ENCODE results near the gene EGFL8.

The EGFL8 gene

DNA sequence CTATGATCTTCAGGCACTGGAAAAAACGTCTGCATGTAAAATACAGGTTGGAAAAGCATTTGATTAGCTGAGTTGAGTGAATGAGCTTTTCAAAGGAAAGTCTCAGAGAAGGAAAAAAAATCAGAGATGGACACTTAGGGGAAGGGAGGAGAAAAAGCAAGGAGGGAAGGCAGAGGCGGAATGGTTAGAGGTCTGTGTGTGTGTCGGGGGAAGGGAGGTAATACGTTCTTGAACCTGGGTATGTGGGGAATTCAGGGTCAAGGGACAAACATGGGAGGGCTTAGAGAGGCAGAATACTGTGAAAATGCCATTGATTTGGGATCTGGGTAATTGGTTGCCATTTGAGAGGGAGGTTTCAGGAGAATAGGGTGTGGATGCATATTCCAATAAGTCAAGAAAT, 17.7 kb upstream of the EGFL8 start:
- no peak for DNase-seq (ENCODE audit: low read depth, low spot score)

DNA sequence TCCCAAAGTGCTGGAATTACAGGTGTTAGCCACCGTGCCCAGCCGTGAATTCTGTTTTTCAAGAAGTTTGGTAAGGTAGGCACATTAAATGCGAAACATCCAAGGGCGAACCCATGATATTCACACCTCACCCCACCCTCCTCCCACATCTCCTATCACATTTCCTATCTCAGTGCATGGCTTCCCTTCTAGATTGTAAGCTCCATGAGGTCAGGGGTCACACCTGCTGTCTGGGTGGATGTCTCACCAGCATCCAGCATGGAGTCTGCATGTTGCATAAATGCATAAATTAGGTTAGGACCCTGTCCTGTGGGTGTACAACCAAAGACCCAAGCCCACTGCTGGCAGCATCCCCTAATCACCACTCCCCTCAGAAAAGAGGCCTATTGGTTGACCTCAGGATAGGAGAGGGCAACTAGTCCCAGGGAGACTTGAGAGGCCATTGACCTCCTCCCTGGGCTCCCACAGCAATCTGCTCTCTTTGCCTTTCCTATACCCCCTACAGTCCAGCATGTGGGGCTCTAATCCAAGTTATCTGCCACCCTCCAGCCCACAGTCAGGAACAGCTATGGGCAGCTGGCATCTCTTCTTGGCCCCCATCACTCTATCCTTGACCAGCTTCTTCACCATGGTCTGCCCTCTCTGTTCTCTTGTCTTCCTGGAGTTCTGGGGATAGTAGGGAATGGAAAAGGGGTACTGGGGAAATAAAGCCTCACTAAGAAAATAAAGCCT, 16.8 kb upstream of the EGFL8 start:
- no peak for DNase-seq (ENCODE audit: low read depth, low spot score)

DNA sequence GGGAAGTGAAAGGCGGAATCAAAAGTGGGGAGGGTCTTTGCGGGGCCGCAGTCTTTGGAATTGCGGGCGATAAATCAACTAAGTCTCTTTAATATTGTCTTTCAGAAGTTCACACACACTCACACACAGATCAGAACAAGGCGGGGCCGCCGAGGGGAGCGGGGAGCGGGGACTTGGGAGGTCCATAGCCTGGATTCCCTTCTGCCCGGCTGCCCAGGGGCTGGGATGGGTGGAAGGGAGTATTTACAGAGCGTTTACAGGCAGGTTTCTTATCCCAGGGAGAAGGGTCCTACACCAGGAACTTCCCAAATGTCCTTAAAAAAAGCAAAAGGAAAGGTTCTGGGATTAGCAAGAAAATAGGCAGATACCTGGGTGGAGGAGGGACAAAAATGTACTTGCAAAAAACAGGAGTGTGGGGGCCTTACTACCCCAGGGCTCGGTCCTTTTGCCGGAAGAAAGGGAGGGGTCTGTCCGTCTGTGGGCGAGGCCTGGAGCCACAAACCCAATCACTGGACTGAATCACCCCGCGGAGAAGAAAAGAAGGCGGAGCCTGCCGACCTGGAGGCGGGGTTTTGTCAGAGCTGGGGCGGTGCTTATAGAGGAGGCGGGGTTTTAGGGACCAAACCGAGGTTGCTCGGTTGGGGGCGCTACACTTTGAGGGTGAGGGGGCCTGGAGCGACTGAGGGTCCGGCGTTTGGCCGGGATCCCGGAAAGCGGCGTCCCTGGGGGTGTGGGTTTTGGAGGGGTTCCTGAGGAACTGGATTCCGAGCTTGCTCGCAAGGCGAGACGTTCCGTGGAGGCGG, 15.9 kb upstream of the EGFL8 start:
- DNase-seq (ENCODE audit: low read depth, low spot score) = peak; percentile 34

DNA sequence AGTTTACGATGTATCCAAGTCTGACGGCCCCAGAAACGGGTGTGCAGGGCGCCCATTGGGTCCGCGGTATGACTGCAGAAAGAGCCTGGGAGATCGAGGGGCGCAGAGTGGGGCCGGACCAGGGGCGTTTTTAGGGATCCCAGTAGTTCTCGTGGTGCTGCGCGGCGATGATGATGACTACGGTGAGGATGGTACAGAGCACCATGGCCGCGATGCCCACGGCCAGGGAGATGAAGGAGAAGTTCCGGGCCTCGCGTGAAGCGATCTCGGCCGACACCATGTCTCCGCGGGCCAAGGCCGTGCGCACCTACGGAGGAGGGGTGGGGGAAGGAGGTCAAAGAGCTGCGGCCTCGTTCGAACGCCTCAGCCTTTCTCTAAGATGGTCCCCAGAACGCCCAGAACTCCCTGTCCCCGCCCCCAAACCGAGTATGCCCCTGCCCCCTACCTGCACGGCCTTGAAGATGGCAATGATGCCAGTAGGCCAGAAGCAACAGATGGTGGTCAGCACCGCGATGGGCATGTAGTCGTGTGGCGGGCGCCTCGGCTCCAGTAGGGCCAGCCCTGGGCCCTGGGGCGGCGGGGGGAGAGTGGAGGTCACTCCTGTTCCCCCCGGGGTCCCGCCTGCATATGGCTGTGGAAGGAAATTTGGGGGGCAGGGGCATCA, 15.2 kb upstream of the EGFL8 start:
- DNase-seq (ENCODE audit: low read depth, low spot score) = no peak

- no peak for DNase-seq (ENCODE audit: low read depth, low spot score)
These were observed 14.2 kb upstream of the EGFL8 start for GRCh38 chr6:32149932-32150870.

GRCh38 chr6:32151181-32151862, 13.1 kb upstream of the EGFL8 start:
- no peak for DNase-seq (ENCODE audit: low read depth, low spot score)

DNA sequence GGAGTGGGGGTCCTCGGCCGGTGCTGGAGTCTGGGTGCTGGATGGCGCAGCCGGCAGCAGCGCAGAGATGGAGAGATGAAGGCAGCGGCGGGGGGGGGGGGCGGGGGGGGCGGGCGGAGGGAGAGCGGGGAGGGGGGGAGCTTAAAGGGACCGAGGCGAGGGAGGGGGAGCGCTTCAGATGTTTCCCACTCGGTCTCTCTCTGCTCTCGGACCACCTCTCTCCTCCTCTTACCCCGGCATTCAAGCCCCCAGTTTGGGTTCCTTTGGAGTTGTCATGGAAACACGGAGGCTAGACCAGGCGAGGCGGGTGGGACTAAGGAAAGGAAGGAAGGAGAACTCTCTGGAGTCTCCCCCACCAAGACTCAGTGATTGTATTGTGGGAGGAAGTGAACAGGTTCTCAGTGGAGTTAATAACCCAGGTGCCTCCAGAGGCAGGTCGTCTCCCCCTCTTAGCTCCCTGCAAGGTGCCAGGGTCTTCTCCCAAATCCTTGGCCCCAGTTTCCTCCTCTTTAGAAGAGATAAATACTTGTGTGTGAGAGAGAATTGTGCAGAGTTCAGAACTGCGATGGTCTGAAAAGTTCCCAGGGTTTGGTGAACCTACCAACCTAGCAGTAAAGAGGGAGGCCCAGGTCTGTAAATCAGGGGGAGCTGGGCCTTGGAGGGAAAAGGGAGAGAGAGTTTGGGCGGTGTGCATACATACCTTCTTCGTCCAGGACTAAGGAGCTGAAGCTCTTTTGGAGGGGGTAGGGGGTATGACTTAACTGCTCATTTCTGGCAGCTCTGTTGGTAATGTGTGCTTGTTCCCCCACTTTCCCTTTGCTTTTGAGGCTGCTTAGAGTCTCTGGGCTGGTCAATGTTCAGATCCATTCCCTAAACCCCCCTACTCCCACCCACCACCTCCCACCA, 12.3 kb upstream of the EGFL8 start, which contains the start of gene PRRT1:
Gene PRRT1, minus strand, starts transcription at position 77 of the 906 bp plus-strand sequence. CDS start 112 bp downstream, outside the sequence.
- DNase-seq (ENCODE audit: low read depth, low spot score) = no peak

- DNase-seq (ENCODE audit: low read depth, low spot score) = no peak
These were observed 11.4 kb upstream of the EGFL8 start for GRCh38 chr6:32152769-32153563.

- DNase-seq (ENCODE audit: low read depth, low spot score) = peak; percentile 36
These were observed 10.6 kb upstream of the EGFL8 start, which contains the start of gene PPT2 for GRCh38 chr6:32153564-32154513. TSS of gene PPT2 (plus strand) at chr6:32154141. CDS start at chr6:32154595, 454 bp downstream.

DNA sequence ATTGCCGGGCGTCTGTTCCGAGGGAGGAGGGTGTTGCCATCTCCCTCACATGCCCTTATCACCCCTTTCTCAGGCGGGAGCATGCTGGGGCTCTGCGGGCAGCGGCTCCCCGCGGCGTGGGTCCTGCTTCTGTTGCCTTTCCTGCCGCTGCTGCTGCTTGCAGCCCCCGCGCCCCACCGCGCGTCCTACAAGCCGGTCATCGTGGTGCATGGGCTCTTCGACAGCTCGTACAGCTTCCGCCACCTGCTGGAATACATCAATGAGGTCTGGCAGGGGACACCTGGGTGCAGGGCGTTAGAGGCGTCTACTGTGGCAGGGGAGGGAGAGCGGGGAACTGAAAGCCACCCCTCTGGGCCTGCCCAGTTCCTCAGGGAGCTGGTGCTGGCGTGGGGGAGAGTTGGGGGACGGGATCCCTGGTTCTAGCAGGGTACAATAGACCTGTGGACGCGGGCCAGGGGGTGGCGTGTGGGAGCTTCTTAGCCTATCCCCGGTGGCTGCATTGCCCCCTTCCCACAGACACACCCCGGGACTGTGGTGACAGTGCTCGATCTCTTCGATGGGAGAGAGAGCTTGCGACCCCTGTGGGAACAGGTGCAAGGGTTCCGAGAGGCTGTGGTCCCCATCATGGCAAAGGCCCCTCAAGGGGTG, 9.8 kb upstream of the EGFL8 start:
- peak; percentile 26 for DNase-seq (ENCODE audit: low read depth, low spot score)

DNA sequence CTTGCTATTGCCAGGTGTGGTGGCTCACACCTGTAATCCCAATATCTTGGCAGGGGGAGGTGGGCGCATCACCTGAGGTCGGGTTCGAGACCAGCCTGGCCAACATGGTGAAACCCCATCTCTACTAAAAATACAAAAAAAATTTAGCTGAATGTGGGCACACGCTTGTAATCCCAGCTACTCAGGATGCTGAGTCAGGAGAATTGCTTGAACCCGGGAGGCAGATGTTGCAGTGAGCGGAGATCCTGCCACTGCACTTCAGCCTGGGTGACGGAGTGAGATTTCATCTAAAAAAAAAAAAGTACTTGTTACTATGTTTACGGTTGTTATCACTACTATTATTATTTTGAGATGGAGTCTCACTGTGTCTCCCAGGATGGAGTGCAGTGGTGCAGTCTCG, 7.5 kb upstream of the EGFL8 start:
- no peak for DNase-seq (ENCODE audit: low read depth, low spot score)

- DNase-seq (ENCODE audit: low read depth, low spot score) = no peak
These were observed 6.3 kb upstream of the EGFL8 start for GRCh38 chr6:32158052-32158451.

GRCh38 chr6:32163559-32164258, 686 bp upstream of the EGFL8 start:
- DNase-seq (ENCODE audit: low read depth, low spot score) = no peak

DNA sequence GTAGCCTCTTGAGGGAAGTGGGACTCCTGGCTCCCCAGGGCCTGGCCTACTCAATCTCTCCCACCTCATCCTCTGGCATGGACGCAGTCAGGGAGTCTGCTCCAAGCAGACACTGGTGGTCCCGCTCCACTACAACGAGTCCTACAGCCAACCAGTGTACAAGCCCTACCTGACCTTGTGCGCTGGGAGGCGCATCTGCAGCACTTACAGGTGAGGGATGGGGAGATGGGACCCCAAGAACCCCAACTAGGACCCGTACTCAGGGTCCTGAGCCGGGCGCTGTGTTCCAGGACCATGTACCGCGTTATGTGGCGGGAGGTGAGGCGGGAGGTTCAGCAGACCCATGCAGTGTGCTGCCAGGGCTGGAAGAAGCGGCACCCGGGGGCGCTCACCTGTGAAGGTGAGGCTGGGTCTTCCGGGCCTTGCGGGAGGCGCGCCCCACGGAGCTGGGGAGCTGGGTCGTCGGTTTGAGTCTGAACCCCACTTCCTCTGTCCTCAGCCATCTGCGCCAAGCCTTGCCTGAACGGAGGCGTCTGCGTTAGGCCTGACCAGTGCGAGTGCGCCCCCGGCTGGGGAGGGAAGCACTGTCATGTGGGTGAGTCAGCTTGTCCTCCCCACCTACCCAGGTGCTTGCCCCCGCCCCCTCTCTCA, 2.1 kb downstream of the EGFL8 start:
- DNase-seq (ENCODE audit: low read depth, low spot score) = no peak

DNA sequence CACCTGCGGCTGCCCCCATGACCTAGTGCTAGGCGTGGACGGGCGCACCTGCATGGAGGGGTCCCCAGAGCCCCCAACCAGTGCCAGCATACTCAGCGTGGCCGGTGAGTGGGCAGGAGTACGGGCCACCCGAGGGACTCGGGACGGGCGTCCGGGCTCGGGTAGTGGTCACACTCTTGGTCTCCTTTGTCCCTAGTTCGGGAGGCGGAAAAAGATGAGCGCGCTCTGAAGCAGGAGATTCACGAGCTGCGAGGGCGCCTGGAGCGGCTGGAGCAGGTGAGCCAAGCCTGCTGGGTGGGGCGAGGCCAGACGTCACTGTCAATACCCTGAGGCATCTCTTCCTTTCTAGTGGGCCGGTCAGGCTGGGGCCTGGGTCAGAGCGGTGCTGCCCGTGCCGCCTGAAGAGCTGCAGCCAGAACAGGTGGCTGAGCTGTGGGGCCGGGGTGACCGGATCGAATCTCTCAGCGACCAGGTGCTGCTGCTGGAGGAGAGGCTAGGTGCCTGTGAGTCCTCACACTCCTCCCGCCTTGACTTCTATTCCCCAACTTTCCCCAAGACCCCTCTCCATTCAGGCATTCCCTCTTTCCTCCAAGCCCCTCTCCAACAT, 2.9 kb downstream of the EGFL8 start:
- DNase-seq (ENCODE audit: low read depth, low spot score) = no peak
